WTC11 (cell line): Measurements from ENCODE around the gene PCDH1. TPM values are rescaled to one million over a fixed set of nuclear protein-coding genes. Genes with fewer than 3 reads are reported as not detected.

Source experiments
- ATAC-seq: fragments of 200-7000 bp; cut with Tn5 transposase; 2 replicates; pipeline ENCODE4 v1.10.0; 2021; ENCODE audit warnings: mild to moderate bottlenecking, moderate library complexity
- CTCF ChIA-PET: fragments of 300-600 bp; sonication (Branson Sonifier 250); formaldehyde crosslinking; loops from one replicate; lab custom pipeline; 2021; ENCODE audit warnings: antibody characterized with exemption; lab: Charles Lee
- POLR2A ChIA-PET: fragments of 350-600 bp; sonication (Branson Sonifier 250); formaldehyde crosslinking; loops from one replicate; lab custom pipeline; 2021; ENCODE audit warnings: antibody characterized with exemption; lab: Charles Lee
- DNase-seq: peaks from one replicate; pipeline ENCODE4 v3.0.0; 2021; ENCODE audit warnings: low spot score
- H3K27ac Mint-ChIP-seq: 2 replicates; pipeline ENCODE4 v1.8.0; 2021; ENCODE audit warnings: mixed read lengths
- H3K27me3 Mint-ChIP-seq: 2 replicates; pipeline ENCODE4 v1.8.0; 2021; ENCODE audit warnings: low read depth, mild to moderate bottlenecking, moderate library complexity, mixed read lengths
- H3K36me3 Mint-ChIP-seq: 2 replicates; pipeline ENCODE4 v1.8.0; 2021; ENCODE audit warnings: mixed read lengths
- H3K4me1 Mint-ChIP-seq: 2 replicates; pipeline ENCODE4 v1.8.0; 2022; ENCODE audit warnings: mixed read lengths
- H3K4me3 Mint-ChIP-seq: 2 replicates; pipeline ENCODE4 v1.8.0; 2021; ENCODE audit warnings: mild to moderate bottlenecking, moderate library complexity, mixed read lengths
- H3K9me3 Mint-ChIP-seq: 2 replicates; pipeline ENCODE4 v1.8.0; 2021; ENCODE audit warnings: mixed read lengths
- AR ChIP-seq: fragments of 250-450 bp; sonication (Bioruptor Pico); IDR thresholded peaks from 2 replicates; pipeline ENCODE4 v1.9.0; 2021; ENCODE audit warnings: mild to moderate bottlenecking
- ATF3 ChIP-seq: sonication (generic); formaldehyde crosslinking; conservative IDR thresholded peaks from 2 replicates; pipeline ENCODE4 v1.8.1; 2022; ENCODE audit warnings: mild to moderate bottlenecking, missing genetic modification reagents
- CBFB ChIP-seq: sonication (generic); formaldehyde crosslinking; IDR thresholded peaks from 2 replicates; pipeline ENCODE4 v1.8.1; 2022; ENCODE audit warnings: mild to moderate bottlenecking, low read depth, missing genetic modification reagents
- CDX4 ChIP-seq: fragments of 250-450 bp; sonication (Bioruptor Pico); IDR thresholded peaks from 2 replicates; pipeline ENCODE4 v1.9.0; 2021; ENCODE audit warnings: moderate library complexity, mild to moderate bottlenecking, inconsistent platforms, borderline replicate concordance
- E2F4 ChIP-seq: sonication (generic); formaldehyde crosslinking; IDR thresholded peaks from 2 replicates; pipeline ENCODE4 v1.8.1; 2022; ENCODE audit warnings: low read depth, mild to moderate bottlenecking, moderate library complexity, missing genetic modification reagents, borderline replicate concordance
- ERG ChIP-seq: fragments of 250-450 bp; sonication (Bioruptor Pico); IDR thresholded peaks from 2 replicates; pipeline ENCODE4 v1.8.0; 2021; ENCODE audit warnings: mild to moderate bottlenecking
- FOXP4 ChIP-seq: sonication (generic); formaldehyde crosslinking; IDR thresholded peaks from 2 replicates; pipeline ENCODE4 v1.8.0; 2022; ENCODE audit warnings: mild to moderate bottlenecking, missing genetic modification reagents
- GABPB1 ChIP-seq: sonication (generic); formaldehyde crosslinking; IDR thresholded peaks from 2 replicates; pipeline ENCODE4 v1.8.1; 2023; ENCODE audit warnings: mild to moderate bottlenecking, missing genetic modification reagents
- HMGA2 ChIP-seq: fragments of 250-450 bp; sonication (Bioruptor Pico); IDR thresholded peaks from 2 replicates; pipeline ENCODE4 v1.4.0; 2021; ENCODE audit warnings: mild to moderate bottlenecking, moderate library complexity
- IRF1 ChIP-seq: sonication (generic); formaldehyde crosslinking; IDR thresholded peaks from 2 replicates; pipeline ENCODE4 v1.8.0; 2023; ENCODE audit warnings: missing genetic modification reagents
- IRF2 ChIP-seq: sonication (generic); formaldehyde crosslinking; IDR thresholded peaks from 2 replicates; pipeline ENCODE4 v1.8.0; 2022; ENCODE audit warnings: low read depth, missing genetic modification reagents, borderline replicate concordance
- JUN ChIP-seq: sonication (generic); formaldehyde crosslinking; IDR thresholded peaks from 2 replicates; pipeline ENCODE4 v1.8.0; 2023; ENCODE audit warnings: mild to moderate bottlenecking, missing genetic modification reagents
- KAT7 ChIP-seq: sonication (generic); formaldehyde crosslinking; IDR thresholded peaks from 2 replicates; pipeline ENCODE4 v1.8.1; 2023; ENCODE audit warnings: missing genetic modification reagents, mild to moderate bottlenecking, borderline replicate concordance
- NR2C2 ChIP-seq: sonication (generic); formaldehyde crosslinking; IDR thresholded peaks from 2 replicates; pipeline ENCODE4 v1.8.0; 2022; ENCODE audit warnings: mild to moderate bottlenecking, missing genetic modification reagents
- NR3C1 ChIP-seq: sonication (generic); formaldehyde crosslinking; conservative IDR thresholded peaks from 2 replicates; pipeline ENCODE4 v1.8.1; 2023; ENCODE audit warnings: low read depth, mild to moderate bottlenecking, missing genetic modification reagents
- ZBTB21 ChIP-seq: sonication (generic); formaldehyde crosslinking; IDR thresholded peaks from 2 replicates; pipeline ENCODE4 v1.8.1; 2023; ENCODE audit warnings: mild to moderate bottlenecking, missing genetic modification reagents, borderline replicate concordance
- ZNF219 ChIP-seq: sonication (generic); formaldehyde crosslinking; IDR thresholded peaks from 2 replicates; pipeline ENCODE4 v1.8.0; 2023; ENCODE audit warnings: missing genetic modification reagents, mild to moderate bottlenecking, borderline replicate concordance
- ZNF263 ChIP-seq: sonication (generic); formaldehyde crosslinking; IDR thresholded peaks from 2 replicates; pipeline ENCODE4 v1.8.1; 2022; ENCODE audit warnings: low read depth, mild to moderate bottlenecking, moderate library complexity, missing genetic modification reagents
- ZNF425 ChIP-seq: fragments of 250-450 bp; sonication (Bioruptor Pico); conservative IDR thresholded peaks from 2 replicates; pipeline ENCODE4 v1.9.0; 2021; ENCODE audit warnings: mild to moderate bottlenecking
- ZNF532 ChIP-seq: fragments of 250-450 bp; sonication (Bioruptor Pico); IDR thresholded peaks from 2 replicates; pipeline ENCODE4 v1.9.0; 2021; ENCODE audit warnings: mild to moderate bottlenecking, borderline replicate concordance
- total RNA-seq: library from RNA; stranded (reverse); gene quantifications from 3 replicates; pipeline ENCODE4 v1.2.3, GENCODE V29; 2021

Gene PCDH1
- total RNA-seq, 1 experiment from 2014 or later = 105 TPM

GRCh38 chr5:141920771-141921170 lies 42.6 kb upstream of the PCDH1 start:
- POLR2A ChIA-PET = no interaction called here
- DNase-seq = no peak
- peaks cover 4% of the 10 kb centered on the region for H3K27me3 Mint-ChIP-seq
- no peak overlapping the region for H3K4me3 Mint-ChIP-seq
- H3K36me3 Mint-ChIP-seq = peaks cover 10% of the 10 kb centered on the region
- no peaks in the 10 kb centered on the region for H3K9me3 Mint-ChIP-seq
- no peak overlapping the region for H3K27ac Mint-ChIP-seq
- ATAC-seq = no peak
- CTCF ChIA-PET = interaction anchor here (2.1 kb wide), 1 partner anchor 40 kb away, joined by 5 read pairs; no protein-coding TSS in a partner anchor
- no peak for TF ChIP-seq CDX4 (CRISPR knock-in tag)
- no peak for TF ChIP-seq ZNF219 (CRISPR knock-in tag)
- TF ChIP-seq CBFB (CRISPR knock-in tag) = no peak
- TF ChIP-seq ZBTB21 (CRISPR knock-in tag) = no peak
- TF ChIP-seq HMGA2 (CRISPR knock-in tag) = no peak
- TF ChIP-seq AR (CRISPR knock-in tag) = no peak
- no peak for TF ChIP-seq JUN (CRISPR knock-in tag)
- no peak for TF ChIP-seq E2F4 (CRISPR knock-in tag)
- no peak for TF ChIP-seq ZNF425 (CRISPR knock-in tag)
- TF ChIP-seq KAT7 (CRISPR knock-in tag) = no peak
- no peak for TF ChIP-seq IRF2 (CRISPR knock-in tag)
- no peak for TF ChIP-seq ZNF532 (CRISPR knock-in tag)
- no peak for TF ChIP-seq NR3C1 (CRISPR knock-in tag)
- no peak for TF ChIP-seq IRF1 (CRISPR knock-in tag)
- no peak for TF ChIP-seq ATF3 (CRISPR knock-in tag)
- TF ChIP-seq FOXP4 (CRISPR knock-in tag) = no peak
- TF ChIP-seq GABPB1 = no peak
- no peak for TF ChIP-seq ZNF263 (CRISPR knock-in tag)
- TF ChIP-seq ERG (CRISPR knock-in tag) = no peak
- TF ChIP-seq NR2C2 (CRISPR knock-in tag) = no peak
- H3K4me1 Mint-ChIP-seq = peaks cover 24% of the 10 kb centered on the region
